Ishikawa (cell line): ENCODE data around the gene VGF.

Experiments used
- CEBPB ChIP-seq: IDR thresholded peaks from 2 replicates; pipeline ENCODE4 v1.6.1; 2012
- CREB1 ChIP-seq: IDR thresholded peaks from 2 replicates; pipeline ENCODE4 v1.6.1; 2012; ENCODE audit warnings: low read depth
- EGR1 ChIP-seq: IDR thresholded peaks from 2 replicates; pipeline ENCODE4 v1.6.1; 2012
- EP300 ChIP-seq: IDR thresholded peaks from 2 replicates; pipeline ENCODE4 v1.6.1; 2012; ENCODE audit warnings: borderline replicate concordance
- NFIC ChIP-seq: IDR thresholded peaks from 2 replicates; pipeline ENCODE4 v1.6.1; 2012
- RAD21 ChIP-seq: IDR thresholded peaks from 2 replicates; pipeline ENCODE4 v1.6.1; 2012; ENCODE audit warnings: low read depth
- TAF1 ChIP-seq: IDR thresholded peaks from 2 replicates; pipeline ENCODE4 v1.6.1; 2012; ENCODE audit warnings: low read depth, mild to moderate bottlenecking
- TCF12 ChIP-seq: IDR thresholded peaks from 2 replicates; pipeline ENCODE4 v1.6.1; 2012; ENCODE audit warnings: low read depth
- TEAD4 ChIP-seq: IDR thresholded peaks from 2 replicates; pipeline ENCODE4 v1.6.1; 2012
- YY1 ChIP-seq: IDR thresholded peaks from 2 replicates; pipeline ENCODE4 v1.6.1; 2012; ENCODE audit warnings: low read depth
- ZBTB7A ChIP-seq: IDR thresholded peaks from 2 replicates; pipeline ENCODE4 v1.6.1; 2012; ENCODE audit warnings: low read depth
- TF ChIP-seq, protein P1 (sequence below): IDR thresholded peaks from 2 replicates; pipeline ENCODE4 v1.6.1; 2012
- TF ChIP-seq, protein P2 (sequence below): IDR thresholded peaks from 2 replicates; pipeline ENCODE4 v1.6.1; 2012; ENCODE audit warnings: low read depth, mild to moderate bottlenecking
- TF ChIP-seq, protein P3 (sequence below): IDR thresholded peaks from 2 replicates; pipeline ENCODE4 v1.6.1; 2012

The VGF gene

DNA sequence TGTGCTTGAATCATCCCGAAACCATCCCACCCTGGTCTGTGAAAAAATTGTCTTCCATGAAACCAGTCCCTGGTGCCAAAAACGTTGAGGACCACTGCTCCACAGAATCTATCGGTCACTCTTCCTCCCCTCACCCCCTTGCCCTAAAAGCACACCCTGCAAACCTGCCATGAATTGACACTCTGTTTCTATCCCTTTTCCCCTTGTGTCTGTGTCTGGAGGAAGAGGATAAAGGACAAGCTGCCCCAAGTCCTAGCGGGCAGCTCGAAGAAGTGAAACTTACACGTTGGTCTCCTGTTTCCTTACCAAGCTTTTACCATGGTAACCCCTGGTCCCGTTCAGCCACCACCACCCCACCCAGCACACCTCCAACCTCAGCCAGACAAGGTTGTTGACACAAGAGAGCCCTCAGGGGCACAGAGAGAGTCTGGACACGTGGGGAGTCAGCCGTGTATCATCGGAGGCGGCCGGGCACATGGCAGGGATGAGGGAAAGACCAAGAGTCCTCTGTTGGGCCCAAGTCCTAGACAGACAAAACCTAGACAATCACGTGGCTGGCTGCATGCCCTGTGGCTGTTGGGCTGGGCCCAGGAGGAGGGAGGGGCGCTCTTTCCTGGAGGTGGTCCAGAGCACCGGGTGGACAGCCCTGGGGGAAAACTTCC lies 39.2 kb downstream of the VGF start:
- TF ChIP-seq ZBTB7A (no peak), TCF12 (no peak), TAF1 (no peak), CEBPB (no peak), NFIC (peak; percentile 56), YY1 (no peak), RAD21 (no peak), TEAD4 (no peak), EP300 (no peak), CREB1 (no peak)
- TF ChIP-seq, protein P1, sequence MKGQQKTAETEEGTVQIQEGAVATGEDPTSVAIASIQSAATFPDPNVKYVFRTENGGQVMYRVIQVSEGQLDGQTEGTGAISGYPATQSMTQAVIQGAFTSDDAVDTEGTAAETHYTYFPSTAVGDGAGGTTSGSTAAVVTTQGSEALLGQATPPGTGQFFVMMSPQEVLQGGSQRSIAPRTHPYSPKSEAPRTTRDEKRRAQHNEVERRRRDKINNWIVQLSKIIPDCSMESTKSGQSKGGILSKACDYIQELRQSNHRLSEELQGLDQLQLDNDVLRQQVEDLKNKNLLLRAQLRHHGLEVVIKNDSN: peak; percentile 82
- TF ChIP-seq, protein P2, sequence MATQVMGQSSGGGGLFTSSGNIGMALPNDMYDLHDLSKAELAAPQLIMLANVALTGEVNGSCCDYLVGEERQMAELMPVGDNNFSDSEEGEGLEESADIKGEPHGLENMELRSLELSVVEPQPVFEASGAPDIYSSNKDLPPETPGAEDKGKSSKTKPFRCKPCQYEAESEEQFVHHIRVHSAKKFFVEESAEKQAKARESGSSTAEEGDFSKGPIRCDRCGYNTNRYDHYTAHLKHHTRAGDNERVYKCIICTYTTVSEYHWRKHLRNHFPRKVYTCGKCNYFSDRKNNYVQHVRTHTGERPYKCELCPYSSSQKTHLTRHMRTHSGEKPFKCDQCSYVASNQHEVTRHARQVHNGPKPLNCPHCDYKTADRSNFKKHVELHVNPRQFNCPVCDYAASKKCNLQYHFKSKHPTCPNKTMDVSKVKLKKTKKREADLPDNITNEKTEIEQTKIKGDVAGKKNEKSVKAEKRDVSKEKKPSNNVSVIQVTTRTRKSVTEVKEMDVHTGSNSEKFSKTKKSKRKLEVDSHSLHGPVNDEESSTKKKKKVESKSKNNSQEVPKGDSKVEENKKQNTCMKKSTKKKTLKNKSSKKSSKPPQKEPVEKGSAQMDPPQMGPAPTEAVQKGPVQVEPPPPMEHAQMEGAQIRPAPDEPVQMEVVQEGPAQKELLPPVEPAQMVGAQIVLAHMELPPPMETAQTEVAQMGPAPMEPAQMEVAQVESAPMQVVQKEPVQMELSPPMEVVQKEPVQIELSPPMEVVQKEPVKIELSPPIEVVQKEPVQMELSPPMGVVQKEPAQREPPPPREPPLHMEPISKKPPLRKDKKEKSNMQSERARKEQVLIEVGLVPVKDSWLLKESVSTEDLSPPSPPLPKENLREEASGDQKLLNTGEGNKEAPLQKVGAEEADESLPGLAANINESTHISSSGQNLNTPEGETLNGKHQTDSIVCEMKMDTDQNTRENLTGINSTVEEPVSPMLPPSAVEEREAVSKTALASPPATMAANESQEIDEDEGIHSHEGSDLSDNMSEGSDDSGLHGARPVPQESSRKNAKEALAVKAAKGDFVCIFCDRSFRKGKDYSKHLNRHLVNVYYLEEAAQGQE: no peak
- TF ChIP-seq, protein P3, sequence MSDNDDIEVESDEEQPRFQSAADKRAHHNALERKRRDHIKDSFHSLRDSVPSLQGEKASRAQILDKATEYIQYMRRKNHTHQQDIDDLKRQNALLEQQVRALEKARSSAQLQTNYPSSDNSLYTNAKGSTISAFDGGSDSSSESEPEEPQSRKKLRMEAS: peak; percentile 73

DNA sequence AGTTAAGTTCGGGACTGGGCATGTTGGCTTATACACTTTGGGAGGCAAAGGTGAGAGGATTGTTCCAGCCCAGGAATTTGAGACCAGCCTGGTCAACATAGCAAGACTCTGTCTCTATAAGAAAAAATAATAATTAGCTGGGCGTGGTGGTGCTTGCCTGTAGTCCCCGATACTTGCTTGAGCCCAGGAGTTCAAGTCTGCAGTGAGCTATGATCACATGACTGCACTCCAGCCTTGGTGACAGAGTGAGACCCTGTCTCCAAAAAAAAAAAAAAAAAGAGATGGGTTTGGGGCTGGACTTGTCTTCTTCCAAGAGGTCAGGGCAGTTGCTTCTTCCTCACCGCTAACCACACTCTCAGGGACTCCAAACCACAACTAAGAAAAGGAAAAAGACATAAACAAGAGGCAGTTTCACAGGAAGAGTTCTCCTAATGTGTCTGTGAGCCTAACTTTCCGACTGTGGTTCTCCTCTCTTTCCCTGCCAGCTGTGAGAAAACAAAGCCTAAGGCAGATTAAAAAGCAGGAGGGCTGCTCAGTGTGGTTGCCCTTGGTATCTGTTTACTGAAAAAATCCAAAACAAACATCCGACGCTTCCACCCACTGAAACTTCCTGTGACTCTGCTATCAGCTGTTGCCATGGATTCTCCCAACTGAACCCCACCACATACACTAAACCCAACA lies 40.9 kb downstream of the VGF start:
- TF ChIP-seq EGR1: no peak
- TF ChIP-seq ZBTB7A: no peak
- TF ChIP-seq, protein P1: 0 out of 2 replicates have a peak, but pooled peaks have one; percentile 12
- TF ChIP-seq TEAD4: no peak
- TF ChIP-seq YY1: no peak
- TF ChIP-seq CREB1: no peak
- TF ChIP-seq CEBPB: no peak
- TF ChIP-seq TCF12: no peak

DNA sequence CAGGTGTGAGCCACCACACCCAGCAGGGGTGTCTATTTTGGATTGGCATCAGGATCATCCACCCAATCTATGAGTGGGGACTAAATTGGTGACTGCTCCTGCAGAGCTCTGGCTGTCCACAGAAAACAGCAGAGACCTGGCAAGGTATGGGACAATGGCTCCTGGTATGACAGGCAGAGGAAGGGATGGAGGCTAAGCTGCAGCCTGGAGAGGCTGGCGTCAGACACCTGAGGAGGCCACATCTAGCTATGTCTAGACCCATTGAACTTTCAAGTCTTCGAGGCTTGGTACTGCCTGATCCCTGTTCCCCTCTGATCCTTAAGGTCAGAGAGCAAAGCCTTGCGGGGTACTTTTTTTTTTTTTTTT lies 41.7 kb downstream of the VGF start:
- TF ChIP-seq, protein P2: no peak
- TF ChIP-seq EGR1: no peak
- TF ChIP-seq CEBPB: no peak

DNA sequence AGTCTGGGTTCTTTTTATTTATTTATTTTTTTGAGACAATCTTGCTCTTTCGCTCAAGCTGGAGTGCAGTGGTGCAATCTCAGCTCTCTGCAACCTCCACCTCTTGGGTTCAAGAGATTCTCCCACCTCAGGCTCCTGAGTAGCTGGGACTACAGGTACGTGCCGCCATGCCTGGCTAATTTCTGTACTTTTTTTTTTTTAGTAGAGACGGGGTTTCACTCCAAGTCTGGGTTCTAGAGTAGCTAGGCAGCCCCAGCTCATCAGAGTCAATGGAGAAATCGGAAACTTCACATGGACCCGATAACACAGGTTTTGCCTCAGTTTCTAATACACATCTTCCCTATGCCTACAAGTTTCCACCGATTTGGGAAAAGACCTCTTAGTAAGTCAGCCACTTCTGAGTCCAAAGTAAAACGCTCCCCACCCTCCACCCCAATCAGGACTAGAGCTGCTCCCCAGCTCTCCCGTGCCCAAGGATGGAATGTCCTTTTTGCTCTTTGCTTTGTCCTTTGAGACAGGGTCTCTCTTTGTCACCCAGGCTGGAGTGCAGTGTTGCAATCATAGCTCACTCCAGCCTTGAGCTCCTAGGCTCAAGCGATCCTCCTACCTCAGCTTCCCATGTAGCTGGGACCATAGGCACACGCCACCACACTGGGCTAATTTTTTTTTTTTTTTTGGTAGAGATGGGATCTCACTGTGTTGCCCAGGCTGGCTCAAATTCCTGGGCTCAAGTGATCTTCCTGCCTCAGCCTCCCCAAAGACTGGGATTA lies 42.3 kb downstream of the VGF start:
- TF ChIP-seq TAF1 (no peak), EGR1 (no peak)
- TF ChIP-seq, protein P1: no peak

DNA sequence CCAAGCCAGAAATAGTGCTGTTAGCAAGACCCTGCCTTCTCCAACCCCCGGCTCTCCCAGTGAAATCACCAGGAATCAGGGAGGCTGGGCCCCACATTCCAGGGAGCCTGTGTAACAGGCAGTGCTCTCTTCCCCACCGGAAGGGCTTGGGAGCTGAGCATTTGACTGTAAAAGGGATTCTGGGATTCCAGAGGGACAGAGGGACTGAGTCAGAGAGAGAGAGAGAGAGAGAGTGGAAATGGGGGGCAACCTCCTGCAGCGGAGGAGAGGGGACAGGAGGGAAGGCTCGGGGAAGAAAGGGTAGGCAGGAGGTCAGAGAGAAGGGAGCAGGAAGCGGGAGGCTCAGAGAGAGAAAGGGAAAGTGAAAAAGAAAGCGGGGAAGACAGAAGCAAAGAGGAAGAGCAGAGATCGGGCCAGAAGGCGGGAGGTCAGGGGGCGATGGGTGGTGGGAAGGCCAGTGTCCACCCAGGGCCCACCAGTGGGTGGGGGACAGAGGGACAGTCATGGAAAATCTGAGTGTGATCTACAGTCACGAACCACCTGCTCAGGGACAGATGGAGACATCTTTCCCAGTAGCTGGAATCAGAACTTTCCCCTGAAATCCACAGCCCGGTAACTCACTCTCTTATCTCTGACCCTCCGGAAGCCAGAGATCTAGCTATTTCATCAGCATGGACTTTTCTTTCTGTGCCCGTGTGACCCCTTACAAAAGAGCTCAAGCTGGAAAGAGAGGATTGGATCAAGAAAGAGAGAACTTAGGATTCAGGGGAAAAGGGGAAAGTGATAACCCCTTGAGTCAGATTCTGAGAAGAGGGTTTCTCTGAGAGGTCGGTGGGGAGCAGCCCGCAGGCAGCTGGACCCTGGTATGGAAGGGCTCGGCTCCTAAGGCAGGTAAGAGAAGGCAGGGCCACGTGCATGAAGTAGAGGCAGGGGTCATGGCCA lies 43.1 kb downstream of the VGF start:
- TF ChIP-seq TCF12: peak; percentile 27; the same call in 1 of the 2 replicates
- TF ChIP-seq, protein P1: no peak
- TF ChIP-seq YY1: no peak
- TF ChIP-seq RAD21: no peak
- TF ChIP-seq NFIC: no peak
- TF ChIP-seq TEAD4: peak; percentile 82
